Prostate gland (tissue), 2 donors: ENCODE results near the gene FAM120B.

Source experiments
- CTCF ChIP-seq, 4 experiments: fragments of 200-600 bp in 2 of 4; fragments of 450-650 bp in 2 of 4; sonication (generic) in 2 of 4; IDR thresholded peaks; 1 replicate in 3 of 4; 2 replicates in 1 of 4; pipeline ENCODE4 v1.5.1; 2016 to 2019; ENCODE audit warnings: antibody characterized with exemption in 4 of 4, mild to moderate bottlenecking in 2 of 4, moderate library complexity in 2 of 4
- POLR2A ChIP-seq: fragments of 450-650 bp; IDR thresholded peaks from one replicate; pipeline ENCODE4 v1.6.1; 2016; ENCODE audit warnings: antibody characterized with exemption, mild to moderate bottlenecking

- TF ChIP-seq CTCF (IDR thresholded peaks at IDR 0.05) (no peak), POLR2A (no peak)
Observed at GRCh38 chr6:170289951-170290295, 16.6 kb upstream of the FAM120B start.
